GM12891 (cell line): Measurements from ENCODE around the gene SMC6.

Experiments used
- POLR2A ChIP-seq: IDR thresholded peaks from 2 replicates; pipeline ENCODE4 v1.6.1; 2011; ENCODE audit warnings: low read depth, low read length, control low read depth
- POLR2AphosphoS5 ChIP-seq: IDR thresholded peaks from 2 replicates; pipeline ENCODE4 v1.6.1; 2011; ENCODE audit warnings: low read depth, low read length, control low read depth
- TAF1 ChIP-seq: IDR thresholded peaks from 2 replicates; pipeline ENCODE4 v1.6.1; 2011; ENCODE audit warnings: low read depth, low read length, control low read depth

GRCh38 chr2:17649026-17649425 is 104.6 kb downstream of the SMC6 start:
- no peak for TF ChIP-seq TAF1
- TF ChIP-seq POLR2A: no peak
- TF ChIP-seq POLR2AphosphoS5: no peak
